Measurements from ENCODE around the gene CETN1.

The CETN1 gene

GRCh38 chr18:576924-577323, 3.3 kb upstream of the CETN1 start:
- no peak for DNase-seq (ENCODE audit: extremely low read depth, low read depth)
- no peak for TF ChIP-seq CTCF (IDR thresholded peaks at IDR 0.05; ENCODE audit: low read depth, low read length)

GRCh38 chr18:577643-578375, 2.4 kb upstream of the CETN1 start:
- no peak for TF ChIP-seq CTCF (IDR thresholded peaks at IDR 0.05; ENCODE audit: low read depth, low read length)
- no peak for DNase-seq (ENCODE audit: extremely low read depth, low read depth)

- DNase-seq (ENCODE audit: extremely low read depth, low read depth), result no peak
- TF ChIP-seq CTCF (IDR thresholded peaks at IDR 0.05; ENCODE audit: low read depth, low read length), result no peak
These were observed 942 bp upstream of the CETN1 start for GRCh38 chr18:579238-579637.

- no peak for TF ChIP-seq CTCF (IDR thresholded peaks at IDR 0.05; ENCODE audit: low read depth, low read length)
These were observed 916 bp downstream of the CETN1 start for GRCh38 chr18:581096-581495.

GRCh38 chr18:582465-582864, 2.3 kb downstream of the CETN1 start:
- TF ChIP-seq CTCF (IDR thresholded peaks at IDR 0.05; ENCODE audit: low read depth, low read length), result no peak
- DNase-seq (ENCODE audit: extremely low read depth, low read depth), result no peak

More at GRCh38 chr18:581096-581495, 916 bp downstream of the CETN1 start:
- no peak for DNase-seq (ENCODE audit: extremely low read depth, low read depth)

- no peak for DNase-seq (ENCODE audit: extremely low read depth, low read depth)
- no peak for TF ChIP-seq CTCF (IDR thresholded peaks at IDR 0.05; ENCODE audit: low read depth, low read length)
These were observed 14.9 kb downstream of the CETN1 start for GRCh38 chr18:595068-595467.

- DNase-seq (ENCODE audit: extremely low read depth, low read depth), result no peak
- TF ChIP-seq CTCF (IDR thresholded peaks at IDR 0.05; ENCODE audit: low read depth, low read length), result no peak
These were observed 15.4 kb downstream of the CETN1 start for GRCh38 chr18:595571-595970.
